ENCODE results near the gene TTC22.

TTC22 gene

GRCh38 chr1:54819733-54820132 lies 18.6 kb upstream of the TTC22 start:
- no peak for ATAC-seq
- no peak for TF ChIP-seq ZFP30 (CRISPR knock-in tag; IDR thresholded peaks at IDR 0.05)
- no peak for TF ChIP-seq ZNF70 (CRISPR knock-in tag; IDR thresholded peaks at IDR 0.05)
- TF ChIP-seq ISL1 (CRISPR knock-in tag; IDR thresholded peaks at IDR 0.05): no peak
- no peak for TF ChIP-seq RARB (CRISPR knock-in tag; IDR thresholded peaks at IDR 0.05)
- no peak for TF ChIP-seq PATZ1 (CRISPR knock-in tag; IDR thresholded peaks at IDR 0.05; ENCODE audit: borderline replicate concordance)
- TF ChIP-seq ZC3H10 (CRISPR knock-in tag; IDR thresholded peaks at IDR 0.05): no peak
- no peak for TF ChIP-seq ZNF8 (CRISPR knock-in tag; IDR thresholded peaks at IDR 0.05)
- no peak for TF ChIP-seq PPARA (CRISPR knock-in tag; IDR thresholded peaks at IDR 0.05; ENCODE audit: borderline replicate concordance)
- no peak for TF ChIP-seq TCF4 (CRISPR knock-in tag; IDR thresholded peaks at IDR 0.05; ENCODE audit: borderline replicate concordance)
- TF ChIP-seq ESRRG (CRISPR knock-in tag; IDR thresholded peaks at IDR 0.05): no peak
- no peak for TF ChIP-seq CSRNP3 (CRISPR knock-in tag; IDR thresholded peaks at IDR 0.05)
- no peak for TF ChIP-seq GLIS3 (CRISPR knock-in tag; IDR thresholded peaks at IDR 0.05)
- no peak for TF ChIP-seq ZFP3 (CRISPR knock-in tag; IDR thresholded peaks at IDR 0.05)
- no peak for TF ChIP-seq POU6F1 (CRISPR knock-in tag; IDR thresholded peaks at IDR 0.05; ENCODE audit: borderline replicate concordance, low read depth)
- no peak for TF ChIP-seq BACH2 (CRISPR knock-in tag; IDR thresholded peaks at IDR 0.05; ENCODE audit: borderline replicate concordance)
- TF ChIP-seq TOX (CRISPR knock-in tag; IDR thresholded peaks at IDR 0.05; ENCODE audit: borderline replicate concordance): no peak

- no peak for ATAC-seq
- TF ChIP-seq ZFP3 (CRISPR knock-in tag; IDR thresholded peaks at IDR 0.05): no peak
- no peak for TF ChIP-seq POU6F1 (CRISPR knock-in tag; IDR thresholded peaks at IDR 0.05; ENCODE audit: borderline replicate concordance, low read depth)
- no peak for TF ChIP-seq PATZ1 (CRISPR knock-in tag; IDR thresholded peaks at IDR 0.05; ENCODE audit: borderline replicate concordance)
- no peak for TF ChIP-seq ZNF565 (CRISPR knock-in tag; conservative IDR thresholded peaks at IDR 0.05; ENCODE audit: low read depth)
- no peak for TF ChIP-seq BACH2 (CRISPR knock-in tag; IDR thresholded peaks at IDR 0.05; ENCODE audit: borderline replicate concordance)
- TF ChIP-seq CSDC2 (CRISPR knock-in tag; IDR thresholded peaks at IDR 0.05): no peak
- TF ChIP-seq CREB5 (CRISPR knock-in tag; IDR thresholded peaks at IDR 0.05; ENCODE audit: low read depth): no peak
- no peak for TF ChIP-seq ZNF8 (CRISPR knock-in tag; IDR thresholded peaks at IDR 0.05)
- no peak for TF ChIP-seq ZNF70 (CRISPR knock-in tag; IDR thresholded peaks at IDR 0.05)
- no peak for TF ChIP-seq SNAI2 (CRISPR knock-in tag; IDR thresholded peaks at IDR 0.05)
Measured at GRCh38 chr1:54819195-54819536, 18.0 kb upstream of the TTC22 start.
